Measurements from ENCODE around the gene SHC2.
"Not testable (repeated sequence)": the region's sequence is repeated elsewhere in the genome, so short reads cannot be mapped to it uniquely, and the experiment has no call there.

DNA sequence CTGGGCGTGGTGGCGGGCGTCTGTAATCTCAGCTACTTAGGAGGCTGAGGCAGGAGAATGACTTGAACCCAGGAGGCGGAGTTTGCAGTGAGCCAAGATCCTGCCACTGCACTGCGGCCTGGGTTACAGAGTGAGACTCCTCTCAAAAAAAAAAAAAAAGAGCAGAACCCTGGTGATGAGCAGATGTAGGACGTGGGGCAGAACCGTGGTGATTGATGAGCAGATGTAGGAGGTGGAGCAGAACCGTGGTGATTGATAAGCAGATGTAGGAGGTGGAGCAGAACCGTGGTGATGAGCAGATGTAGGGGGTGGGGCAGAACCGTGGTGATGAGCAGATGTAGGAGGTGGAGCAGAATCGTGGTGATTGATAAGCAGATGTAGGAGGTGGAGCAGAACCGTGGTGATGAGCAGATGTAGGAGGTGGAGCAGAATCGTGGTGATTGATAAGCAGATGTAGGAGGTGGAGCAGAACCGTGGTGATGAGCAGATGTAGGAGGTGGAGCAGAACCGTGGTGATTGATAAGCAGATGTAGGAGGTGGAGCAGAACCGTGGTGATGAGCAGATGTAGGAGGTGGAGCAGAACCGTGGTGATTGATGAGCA lies 80.1 kb downstream of the SHC2 start:
- not testable (repeated sequence) for TF ChIP-seq POLR2A (IDR thresholded peaks at IDR 0.05; ENCODE audit: low read depth, low read length); TAF1 (IDR thresholded peaks at IDR 0.05; ENCODE audit: borderline replicate concordance, low read depth, low read length); POLR2AphosphoS5 (IDR thresholded peaks at IDR 0.05; ENCODE audit: low read depth, low read length)

All from GM12892 (cell line).